BE2C (cell line): ENCODE data around the gene ANXA3.

Source experiments
- DNase-seq: peaks from one replicate; pipeline ENCODE4 v3.0.0-alpha.2; 2020
- H3K27me3 ChIP-seq: fragments of 250-450 bp; sonication (Bioruptor Pico); 2 replicates; pipeline ENCODE4 v1.5.1; 2020; ENCODE audit warnings: mild to moderate bottlenecking
- H3K36me3 ChIP-seq: fragments of 250-450 bp; sonication (Bioruptor Pico); 2 replicates; pipeline ENCODE4 v1.5.1; 2020; ENCODE audit warnings: mild to moderate bottlenecking
- H3K4me1 ChIP-seq: fragments of 250-450 bp; sonication (Bioruptor Pico); 2 replicates; pipeline ENCODE4 v1.5.1; 2020
- H3K4me3 ChIP-seq: 2 replicates; pipeline ENCODE4 v1.5.1; 2011; ENCODE audit warnings: low read depth, low read length
- H3K9me3 ChIP-seq: fragments of 250-450 bp; sonication (Bioruptor Pico); 2 replicates; pipeline ENCODE4 v1.5.1; 2020
- TF ChIP-seq, protein P1 (sequence below): IDR thresholded peaks from 2 replicates; pipeline ENCODE4 v1.5.1; 2012; ENCODE audit warnings: mild to moderate bottlenecking, low read depth, low read length

ANXA3 gene

DNA sequence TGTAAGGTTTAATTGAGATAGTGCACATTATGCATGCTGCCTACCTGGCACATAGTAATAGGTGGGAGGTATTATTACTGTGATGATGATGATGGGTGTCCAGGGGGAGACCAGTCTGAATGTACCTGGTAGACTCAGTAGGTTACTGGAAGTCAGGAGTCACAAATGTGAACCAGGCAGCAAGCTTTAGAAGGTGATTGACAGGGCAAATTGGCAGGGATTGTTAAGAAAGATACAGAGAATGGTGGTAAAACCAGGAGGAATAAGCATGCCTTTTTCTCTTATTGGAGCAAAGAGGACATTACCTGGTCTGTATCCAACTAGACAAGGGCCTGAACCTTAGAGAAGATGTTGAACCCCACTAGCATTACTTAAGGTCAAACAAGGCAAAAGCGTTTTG lies 108.1 kb downstream of the ANXA3 start:
- TF ChIP-seq, protein P1, sequence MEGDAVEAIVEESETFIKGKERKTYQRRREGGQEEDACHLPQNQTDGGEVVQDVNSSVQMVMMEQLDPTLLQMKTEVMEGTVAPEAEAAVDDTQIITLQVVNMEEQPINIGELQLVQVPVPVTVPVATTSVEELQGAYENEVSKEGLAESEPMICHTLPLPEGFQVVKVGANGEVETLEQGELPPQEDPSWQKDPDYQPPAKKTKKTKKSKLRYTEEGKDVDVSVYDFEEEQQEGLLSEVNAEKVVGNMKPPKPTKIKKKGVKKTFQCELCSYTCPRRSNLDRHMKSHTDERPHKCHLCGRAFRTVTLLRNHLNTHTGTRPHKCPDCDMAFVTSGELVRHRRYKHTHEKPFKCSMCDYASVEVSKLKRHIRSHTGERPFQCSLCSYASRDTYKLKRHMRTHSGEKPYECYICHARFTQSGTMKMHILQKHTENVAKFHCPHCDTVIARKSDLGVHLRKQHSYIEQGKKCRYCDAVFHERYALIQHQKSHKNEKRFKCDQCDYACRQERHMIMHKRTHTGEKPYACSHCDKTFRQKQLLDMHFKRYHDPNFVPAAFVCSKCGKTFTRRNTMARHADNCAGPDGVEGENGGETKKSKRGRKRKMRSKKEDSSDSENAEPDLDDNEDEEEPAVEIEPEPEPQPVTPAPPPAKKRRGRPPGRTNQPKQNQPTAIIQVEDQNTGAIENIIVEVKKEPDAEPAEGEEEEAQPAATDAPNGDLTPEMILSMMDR, result no peak
- no peaks in the 10 kb centered on the region for H3K36me3 ChIP-seq
- H3K4me1 ChIP-seq, result no peaks in the 10 kb centered on the region
- H3K9me3 ChIP-seq, result no peaks in the 10 kb centered on the region
- H3K4me3 ChIP-seq, result no peak overlapping the region
- no peak for DNase-seq
- no peaks in the 10 kb centered on the region for H3K27me3 ChIP-seq
